Chondrocyte (in vitro differentiated cells): Measurements from ENCODE around the gene RAP1GAP. TPM values are rescaled to one million over a fixed set of nuclear protein-coding genes. Genes with fewer than 3 reads are reported as not detected.

ENCODE experiments used
- DNase-seq: peaks from one replicate; pipeline ENCODE4 v3.0.0; 2021; ENCODE audit warnings: mixed read lengths, low spot score
- H3K27ac Mint-ChIP-seq: one replicate; pipeline ENCODE4 v1.8.0; 2021; ENCODE audit warnings: mild to moderate bottlenecking, moderate library complexity, mixed read lengths; ENCODE audit not compliant: unreplicated experiment
- H3K27me3 Mint-ChIP-seq: 2 replicates; pipeline ENCODE4 v1.8.0; 2021; ENCODE audit warnings: low read depth, mixed read lengths
- H3K36me3 Mint-ChIP-seq: 2 replicates; pipeline ENCODE4 v1.8.0; 2021; ENCODE audit warnings: low read depth, mixed read lengths
- H3K4me1 Mint-ChIP-seq: 2 replicates; pipeline ENCODE4 v1.8.0; 2021; ENCODE audit warnings: low read depth, mild to moderate bottlenecking, mixed read lengths
- H3K4me3 Mint-ChIP-seq: one replicate; pipeline ENCODE4 v1.8.0; 2021; ENCODE audit warnings: mild to moderate bottlenecking, moderate library complexity, mixed read lengths; ENCODE audit not compliant: unreplicated experiment
- H3K9me3 Mint-ChIP-seq: 2 replicates; pipeline ENCODE4 v1.8.0; 2021; ENCODE audit warnings: low read depth, mixed read lengths
- CTCF ChIP-seq: fragments of 200-600 bp; sonication (generic); IDR thresholded peaks from 2 replicates; pipeline ENCODE4 v1.5.0; 2021; ENCODE audit warnings: antibody characterized with exemption, mild to moderate bottlenecking, moderate library complexity
- total RNA-seq: library from RNA; stranded (reverse); gene quantifications from 3 replicates; pipeline ENCODE4 v1.2.1, GENCODE V29; 2021

RAP1GAP gene
- total RNA-seq, 1 donor from 2014 or later, result 1.8 TPM

- TF ChIP-seq CTCF, result no peak
- Mint-ChIP-seq H3K9me3 (peaks cover 4% of the 10 kb centered on the region), H3K27ac (no peak overlapping the region), H3K27me3 (no peaks in the 10 kb centered on the region), H3K36me3 (no peaks in the 10 kb centered on the region), H3K4me1 (peaks cover 13% of the 10 kb centered on the region), H3K4me3 (no peak overlapping the region)
- no peak for DNase-seq
These were observed 92.4 kb downstream of the RAP1GAP start for GRCh38 chr1:21576798-21577187.

GRCh38 chr1:21576031-21576797 is 92.9 kb downstream of the RAP1GAP start:
- H3K4me3 Mint-ChIP-seq, result no peak overlapping the region
- H3K27ac Mint-ChIP-seq, result no peak overlapping the region

GRCh38 chr1:21575351-21575942 is 93.7 kb downstream of the RAP1GAP start:
- Mint-ChIP-seq H3K27me3 (no peaks in the 10 kb centered on the region), H3K9me3 (peaks cover 4% of the 10 kb centered on the region), H3K36me3 (no peaks in the 10 kb centered on the region), H3K4me1 (peaks cover 13% of the 10 kb centered on the region), H3K4me3 (no peak overlapping the region), H3K27ac (no peak overlapping the region)
- no peak for TF ChIP-seq CTCF
- DNase-seq, result peak; percentile 67

More at GRCh38 chr1:21576031-21576797, 92.9 kb downstream of the RAP1GAP start:
- peak; percentile 66 for DNase-seq
- TF ChIP-seq CTCF, result no peak
- H3K36me3 Mint-ChIP-seq, result no peaks in the 10 kb centered on the region
- H3K4me1 Mint-ChIP-seq, result peaks cover 13% of the 10 kb centered on the region
- no peaks in the 10 kb centered on the region for H3K27me3 Mint-ChIP-seq
- H3K9me3 Mint-ChIP-seq, result peaks cover 4% of the 10 kb centered on the region

GRCh38 chr1:21574466-21575151 is 94.5 kb downstream of the RAP1GAP start:
- Mint-ChIP-seq H3K27ac (no peak overlapping the region), H3K9me3 (peaks cover 4% of the 10 kb centered on the region), H3K36me3 (no peaks in the 10 kb centered on the region), H3K27me3 (no peaks in the 10 kb centered on the region), H3K4me1 (peaks cover 8% of the 10 kb centered on the region), H3K4me3 (no peak overlapping the region)
- peak; percentile 47 for TF ChIP-seq CTCF
- peak; percentile 90 for DNase-seq

GRCh38 chr1:21573971-21574465 is 95.1 kb downstream of the RAP1GAP start:
- TF ChIP-seq CTCF, result peak; percentile 87
- no peaks in the 10 kb centered on the region for H3K27me3 Mint-ChIP-seq
- H3K4me3 Mint-ChIP-seq, result no peak overlapping the region
- peak; percentile 85 for DNase-seq
- H3K9me3 Mint-ChIP-seq, result peaks cover 4% of the 10 kb centered on the region
- H3K27ac Mint-ChIP-seq, result no peak overlapping the region
- peaks cover 9% of the 10 kb centered on the region for H3K4me1 Mint-ChIP-seq
- no peaks in the 10 kb centered on the region for H3K36me3 Mint-ChIP-seq
